Transverse colon (tissue), 4 donors: ENCODE results near the gene IRS4. TPM values are rescaled to one million over a fixed set of nuclear protein-coding genes. Genes with fewer than 3 reads are reported as not detected.

Experiments
- DNase-seq: peaks from one replicate; pipeline ENCODE4 v3.0.0-alpha.2; 2019
- H3K27ac ChIP-seq, 4 donors: fragments of 200-600 bp; sonication (generic); 2 replicates each; pipeline ENCODE4 v1.5.1; 2016 to 2018; ENCODE audit warnings: inconsistent platforms in 4 of 4
- H3K27me3 ChIP-seq: fragments of 200-600 bp; sonication (generic); 2 replicates; pipeline ENCODE4 v1.5.1; 2017; ENCODE audit warnings: inconsistent platforms
- H3K36me3 ChIP-seq, 4 donors: fragments of 200-600 bp; sonication (generic); 2 replicates each; pipeline ENCODE4 v1.5.1; 2017 to 2019; ENCODE audit warnings: inconsistent platforms in 4 of 4
- H3K4me1 ChIP-seq, 4 donors: fragments of 200-600 bp; sonication (generic); 2 replicates each; pipeline ENCODE4 v1.5.1; 2017 to 2020; ENCODE audit warnings: inconsistent platforms in 4 of 4
- H3K4me3 ChIP-seq, 4 donors: fragments of 200-600 bp; sonication (generic); 1 replicate in 1 of 4; 2 replicates in 3 of 4; pipeline versions ENCODE4 v1.5.1 to v1.6.1; 2017 to 2019; ENCODE audit warnings: inconsistent platforms in 4 of 4
- H3K9me3 ChIP-seq, 2 donors: fragments of 200-600 bp; sonication (generic); 2 replicates each; pipeline ENCODE4 v1.5.1; 2017 to 2019; ENCODE audit warnings: inconsistent platforms in 2 of 2
- CTCF ChIP-seq, 5 experiments: fragments of 200-600 bp in 3 of 5; fragments of 450-650 bp in 2 of 5; sonication (generic) in 3 of 5; IDR thresholded peaks; 1 replicate in 2 of 5; 2 replicates in 3 of 5; pipeline ENCODE4 v1.5.1; 2016 to 2017; ENCODE audit warnings: antibody characterized with exemption in 5 of 5, inconsistent platforms in 3 of 5, mild to moderate bottlenecking in 2 of 5, moderate library complexity in 1 of 5
- EP300 ChIP-seq: sonication (generic); formaldehyde crosslinking; IDR thresholded peaks from one replicate; pipeline ENCODE4 v1.6.1; 2017; ENCODE audit warnings: antibody characterized with exemption, low read depth
- POLR2A ChIP-seq: fragments of 450-650 bp; IDR thresholded peaks from one replicate; pipeline ENCODE4 v1.6.1; 2016; ENCODE audit warnings: antibody characterized with exemption, mild to moderate bottlenecking, moderate library complexity
- POLR2AphosphoS5 ChIP-seq, 3 donors: sonication (generic); formaldehyde crosslinking; IDR thresholded peaks; one replicate each; pipeline ENCODE4 v1.6.1; 2016; ENCODE audit warnings: antibody characterized with exemption in 3 of 3
- WGBS, 2 donors: methylation state at CpG; one replicate each; pipeline ENCODE4 v1.1.5; 2018; ENCODE audit warnings: low coverage in 1 of 2; 5-methylcytosine and 5-hydroxymethylcytosine counted together
- in situ Hi-C, 4 donors: fragments of 200-750 bp; cut with MboI; loops; one replicate each; pipeline versions ENCODE4 v1.15.0 to v1.15.1; 2017; ENCODE audit warnings: low sequenced_read_pairs in 3 of 4, low pct_ligation_motif_present in 1 of 4, low pct_unique_long_range_greater_than_20kb in 1 of 4
- intact Hi-C: fragments of 100-400 bp; cut with DNase I; formaldehyde crosslinking; loops from one replicate; pipeline ENCODE4 v1.15.1; 2023; ENCODE audit warnings: low total_unique reads
- total RNA-seq, 4 donors: library from RNA; depleted of rRNA; stranded (reverse); fragments of >200 nt; gene quantifications; one replicate each; pipeline ENCODE4 v1.1.0, GENCODE V29; 2016

Gene IRS4
- total RNA-seq, 4 donors from 2014 or later = not detected

GRCh38 chrX:108737754-108738153 is 1.4 kb upstream of the IRS4 start:
- no peak overlapping the region for H3K4me3 ChIP-seq
- in situ Hi-C loops (no loop called here), intact Hi-C loops (no loop called here)
- H3K9me3 ChIP-seq = no peaks in the 10 kb centered on the region
- peaks cover 0 to 9% (median 6%) of the 10 kb centered on the region in 4 donors for H3K4me1 ChIP-seq
- H3K27ac ChIP-seq = no peak overlapping the region
- H3K36me3 ChIP-seq = no peaks in the 10 kb centered on the region
- WGBS, 2 donors = 20 to 47% methylated on average over 1 to 5 of the region's 5 CpGs
- no peak for DNase-seq
- H3K27me3 ChIP-seq = peaks cover 57% of the 10 kb centered on the region
- no peak for TF ChIP-seq EP300
- TF ChIP-seq CTCF (IDR thresholded peaks at IDR 0.05) = no peak
- TF ChIP-seq POLR2AphosphoS5 (IDR thresholded peaks at IDR 0.05) = no peak

- in situ Hi-C loops = no loop called here
- no peak for DNase-seq
Measured at GRCh38 chrX:108735679-108736508, 469 bp downstream of the IRS4 start.

GRCh38 chrX:108735091-108735678 is 1.2 kb downstream of the IRS4 start:
- in situ Hi-C loops (no loop called here), intact Hi-C loops (no loop called here)
- H3K36me3 ChIP-seq = no peaks in the 10 kb centered on the region
- peak overlapping the region in 2 of 4 donors; percentile 21 to 44 for H3K4me3 ChIP-seq
- WGBS, 2 donors = 47% methylated on average over 32 of the region's 36 CpGs; no CpG with 5 or more reads in 1 of the 2 donors
- no peak for TF ChIP-seq EP300
- TF ChIP-seq CTCF (IDR thresholded peaks at IDR 0.05) = no peak
- TF ChIP-seq POLR2AphosphoS5 (IDR thresholded peaks at IDR 0.05) = no peak
- no peak for TF ChIP-seq POLR2A
- peaks cover 0 to 9% (median 6%) of the 10 kb centered on the region in 4 donors for H3K4me1 ChIP-seq
- no peak overlapping the region for H3K27ac ChIP-seq
- DNase-seq = no peak
- H3K9me3 ChIP-seq = no peaks in the 10 kb centered on the region
- H3K27me3 ChIP-seq = peaks cover 72% of the 10 kb centered on the region

More at GRCh38 chrX:108735679-108736508, 469 bp downstream of the IRS4 start:
- Histone ChIP-seq H3K4me3 (peak overlapping the region in 3 of 4 donors; percentile 21 to 44 (median 22)), H3K27ac (no peak overlapping the region), H3K27me3 (peaks cover 72% of the 10 kb centered on the region), H3K36me3 (no peaks in the 10 kb centered on the region), H3K9me3 (no peaks in the 10 kb centered on the region), H3K4me1 (peaks cover 0 to 9% (median 6%) of the 10 kb centered on the region in 4 donors)
- 50% methylated on average over 70 of the region's 82 CpGs; no CpG with 5 or more reads in 1 of the 2 donors for WGBS, 2 donors
- TF ChIP-seq POLR2AphosphoS5 (IDR thresholded peaks at IDR 0.05) (no peak), EP300 (no peak), CTCF (IDR thresholded peaks at IDR 0.05) (no peak), POLR2A (no peak)
- intact Hi-C loops = no loop called here

- H3K36me3 ChIP-seq = no peaks in the 10 kb centered on the region
- no peak for TF ChIP-seq POLR2AphosphoS5 (IDR thresholded peaks at IDR 0.05)
- no peak for TF ChIP-seq CTCF (IDR thresholded peaks at IDR 0.05)
- no peak for TF ChIP-seq POLR2A
- no peak for TF ChIP-seq EP300
- peaks cover 0 to 9% (median 6%) of the 10 kb centered on the region in 4 donors for H3K4me1 ChIP-seq
- in situ Hi-C loops = no loop called here
- no peak for DNase-seq
- peaks cover 72% of the 10 kb centered on the region for H3K27me3 ChIP-seq
- no peak overlapping the region for H3K4me3 ChIP-seq
- intact Hi-C loops = no loop called here
- H3K27ac ChIP-seq = no peak overlapping the region
- WGBS, 2 donors = 58% methylated on average over 7 of the region's 7 CpGs; no CpG with 5 or more reads in 1 of the 2 donors
- H3K9me3 ChIP-seq = no peaks in the 10 kb centered on the region
Measured at GRCh38 chrX:108734426-108734825, 1.9 kb downstream of the IRS4 start.
